ENCODE data around the gene BTBD9. TPM values are rescaled to one million over a fixed set of nuclear protein-coding genes. Genes with fewer than 3 reads are reported as not detected.

Gene BTBD9
- total RNA-seq, 1 experiment from 2014 or later, result 12.5 TPM

DNA sequence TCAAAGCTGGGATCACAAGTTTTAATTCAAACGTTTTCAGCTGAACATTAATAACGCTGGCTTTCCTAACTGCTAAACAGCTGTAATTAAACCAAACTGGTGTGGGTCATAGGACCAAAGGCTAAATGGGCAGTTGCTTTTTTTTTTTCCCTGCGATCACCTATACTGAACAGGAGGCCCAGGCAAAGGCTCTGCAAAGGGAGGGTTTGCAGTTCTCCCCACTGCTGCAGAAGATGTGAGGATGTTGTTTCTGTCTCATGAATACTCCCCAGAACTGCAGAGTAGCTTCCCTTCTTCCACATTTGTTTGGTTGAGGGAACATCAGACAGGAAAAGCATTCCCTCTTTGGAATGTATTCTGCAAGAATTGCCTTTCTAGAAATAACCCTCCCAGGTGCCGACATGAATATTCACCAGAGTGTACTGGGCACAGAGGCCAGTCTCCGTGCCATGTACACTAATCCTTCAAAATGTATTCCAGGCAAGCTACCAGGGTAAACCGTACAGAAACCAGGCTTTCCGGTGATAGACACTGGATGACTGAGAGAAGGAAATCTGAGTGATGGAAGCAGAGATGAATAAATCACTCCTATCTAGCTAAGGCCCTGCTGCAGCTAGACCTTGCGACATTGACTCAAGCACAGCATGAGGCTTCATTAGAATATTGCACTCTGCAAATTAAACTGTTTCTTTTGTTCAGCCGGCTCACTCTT, 370.1 kb downstream of the BTBD9 start:
- BruUV-seq (replicated peaks), result no TSS peak
- Mint-ChIP-seq H3K27ac (ENCODE audit: low read depth, unreplicated experiment) (no peak overlapping the region), H3K4me1 (ENCODE audit: insufficient read depth, unreplicated experiment) (peaks cover 8% of the 10 kb centered on the region), H3K36me3 (ENCODE audit: insufficient read depth, unreplicated experiment) (no peaks in the 10 kb centered on the region), H3K27me3 (ENCODE audit: insufficient read depth, unreplicated experiment) (no peaks in the 10 kb centered on the region), H3K4me3 (ENCODE audit: unreplicated experiment) (no peak overlapping the region), H3K9me3 (ENCODE audit: unreplicated experiment) (no peaks in the 10 kb centered on the region)
- intact Hi-C loops (cut with micrococcal nuclease), result no loop called here
- ChIA-PET POLR2A (interaction anchor here (1.0 to 1.6 kb wide), 2 partner anchors 9 to 10 kb away, joined by 4 read pairs; no protein-coding TSS in a partner anchor), CTCF (no interaction called here)
- no peak for DNase-seq (ENCODE audit: unreplicated experiment)
- TF ChIP-seq, protein P1, sequence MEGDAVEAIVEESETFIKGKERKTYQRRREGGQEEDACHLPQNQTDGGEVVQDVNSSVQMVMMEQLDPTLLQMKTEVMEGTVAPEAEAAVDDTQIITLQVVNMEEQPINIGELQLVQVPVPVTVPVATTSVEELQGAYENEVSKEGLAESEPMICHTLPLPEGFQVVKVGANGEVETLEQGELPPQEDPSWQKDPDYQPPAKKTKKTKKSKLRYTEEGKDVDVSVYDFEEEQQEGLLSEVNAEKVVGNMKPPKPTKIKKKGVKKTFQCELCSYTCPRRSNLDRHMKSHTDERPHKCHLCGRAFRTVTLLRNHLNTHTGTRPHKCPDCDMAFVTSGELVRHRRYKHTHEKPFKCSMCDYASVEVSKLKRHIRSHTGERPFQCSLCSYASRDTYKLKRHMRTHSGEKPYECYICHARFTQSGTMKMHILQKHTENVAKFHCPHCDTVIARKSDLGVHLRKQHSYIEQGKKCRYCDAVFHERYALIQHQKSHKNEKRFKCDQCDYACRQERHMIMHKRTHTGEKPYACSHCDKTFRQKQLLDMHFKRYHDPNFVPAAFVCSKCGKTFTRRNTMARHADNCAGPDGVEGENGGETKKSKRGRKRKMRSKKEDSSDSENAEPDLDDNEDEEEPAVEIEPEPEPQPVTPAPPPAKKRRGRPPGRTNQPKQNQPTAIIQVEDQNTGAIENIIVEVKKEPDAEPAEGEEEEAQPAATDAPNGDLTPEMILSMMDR (IDR thresholded peaks at IDR 0.05; ENCODE audit: unreplicated experiment), result no peak

DNA sequence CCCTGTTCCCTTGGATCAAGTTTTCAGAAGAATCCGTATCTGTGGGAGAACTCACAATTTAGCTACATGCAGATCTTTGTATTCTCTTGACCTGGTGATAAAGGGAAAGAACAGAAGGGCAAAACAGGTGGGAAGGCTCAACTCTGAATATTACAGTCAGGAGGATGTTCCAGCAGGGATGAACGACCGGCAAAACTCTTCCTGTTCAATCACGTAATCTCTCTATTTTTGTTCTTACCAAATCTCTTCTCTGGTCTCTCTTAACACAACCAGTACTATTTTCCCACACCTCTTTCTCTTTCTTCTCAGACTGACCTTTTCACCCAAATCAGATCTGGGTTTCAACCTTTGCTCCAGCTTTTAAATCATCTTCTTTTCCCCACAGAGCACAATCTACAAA, 371.4 kb downstream of the BTBD9 start:
- no peak overlapping the region for H3K4me3 Mint-ChIP-seq (ENCODE audit: unreplicated experiment)
- no peak overlapping the region for H3K27ac Mint-ChIP-seq (ENCODE audit: low read depth, unreplicated experiment)
- no TSS peak for BruUV-seq (replicated peaks)
- intact Hi-C loops (cut with micrococcal nuclease), result no loop called here
- no peak for DNase-seq (ENCODE audit: unreplicated experiment)
- H3K9me3 Mint-ChIP-seq (ENCODE audit: unreplicated experiment), result no peaks in the 10 kb centered on the region
- TF ChIP-seq, protein P1 (IDR thresholded peaks at IDR 0.05; ENCODE audit: unreplicated experiment), result no peak
- H3K27me3 Mint-ChIP-seq (ENCODE audit: insufficient read depth, unreplicated experiment), result no peaks in the 10 kb centered on the region
- H3K36me3 Mint-ChIP-seq (ENCODE audit: insufficient read depth, unreplicated experiment), result no peaks in the 10 kb centered on the region
- H3K4me1 Mint-ChIP-seq (ENCODE audit: insufficient read depth, unreplicated experiment), result peaks cover 8% of the 10 kb centered on the region
- ChIA-PET POLR2A (interaction anchor here (1.6 kb wide), 1 partner anchor 7 kb away, joined by 4 read pairs; no protein-coding TSS in a partner anchor), CTCF (no interaction called here)

DNA sequence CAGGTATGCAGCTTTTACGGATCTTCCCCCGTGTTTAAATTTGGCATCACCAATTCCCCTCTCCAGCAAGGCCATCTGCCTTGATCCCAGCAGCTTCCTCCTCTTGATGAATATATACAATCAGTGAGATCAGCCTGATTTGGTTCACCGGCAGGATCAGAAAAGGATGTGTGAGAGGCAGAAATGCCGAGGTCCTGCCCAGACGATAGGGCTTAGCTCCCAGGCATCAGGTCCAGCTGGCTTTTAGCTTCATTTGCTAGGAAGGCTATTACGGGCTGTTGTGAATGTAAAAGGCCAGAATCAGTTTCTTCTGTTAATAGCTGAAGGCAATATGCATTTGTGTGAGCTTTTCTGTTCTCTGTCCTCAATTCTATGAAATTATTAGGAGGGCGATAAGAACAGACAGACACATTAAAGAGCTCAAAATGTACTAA, 372.8 kb downstream of the BTBD9 start:
- H3K9me3 Mint-ChIP-seq (ENCODE audit: unreplicated experiment), result no peaks in the 10 kb centered on the region
- TF ChIP-seq, protein P1 (IDR thresholded peaks at IDR 0.05; ENCODE audit: unreplicated experiment), result no peak
- intact Hi-C loops (cut with micrococcal nuclease), result no loop called here
- BruUV-seq (replicated peaks), result no TSS peak
- no peaks in the 10 kb centered on the region for H3K27me3 Mint-ChIP-seq (ENCODE audit: insufficient read depth, unreplicated experiment)
- ChIA-PET CTCF (no interaction called here), POLR2A (no interaction called here)
- H3K4me3 Mint-ChIP-seq (ENCODE audit: unreplicated experiment), result no peak overlapping the region
- H3K27ac Mint-ChIP-seq (ENCODE audit: low read depth, unreplicated experiment), result no peak overlapping the region
- no peak for DNase-seq (ENCODE audit: unreplicated experiment)
- no peaks in the 10 kb centered on the region for H3K36me3 Mint-ChIP-seq (ENCODE audit: insufficient read depth, unreplicated experiment)
- H3K4me1 Mint-ChIP-seq (ENCODE audit: insufficient read depth, unreplicated experiment), result peaks cover 19% of the 10 kb centered on the region

- Mint-ChIP-seq H3K4me1 (ENCODE audit: insufficient read depth, unreplicated experiment) (peaks cover 33% of the 10 kb centered on the region), H3K27me3 (ENCODE audit: insufficient read depth, unreplicated experiment) (no peaks in the 10 kb centered on the region), H3K4me3 (ENCODE audit: unreplicated experiment) (no peak overlapping the region), H3K27ac (ENCODE audit: low read depth, unreplicated experiment) (no peak overlapping the region), H3K36me3 (ENCODE audit: insufficient read depth, unreplicated experiment) (no peaks in the 10 kb centered on the region), H3K9me3 (ENCODE audit: unreplicated experiment) (no peaks in the 10 kb centered on the region)
- ChIA-PET CTCF (no interaction called here), POLR2A (no interaction called here)
- no peak for DNase-seq (ENCODE audit: unreplicated experiment)
- BruUV-seq (replicated peaks), result no TSS peak
- intact Hi-C loops (cut with micrococcal nuclease), result no loop called here
- TF ChIP-seq, protein P1 (IDR thresholded peaks at IDR 0.05; ENCODE audit: unreplicated experiment), result no peak
These were observed 375.1 kb downstream of the BTBD9 start for GRCh38 chr6:38264605-38265004.
